T-helper 22 cell (primary cell): ENCODE data around the gene SPATA33.
"Not testable (repeated sequence)": the region's sequence is repeated elsewhere in the genome, so short reads cannot be mapped to it uniquely, and the experiment has no call there.

ENCODE experiments used
- DNase-seq: peaks from one replicate; pipeline ENCODE4 v3.0.0-alpha.2; 2020; ENCODE audit warnings: low read depth

SPATA33 gene

GRCh38 chr16:89664238-89664637 is 6.6 kb downstream of the SPATA33 start:
- DNase-seq, result not testable (repeated sequence)

- not testable (repeated sequence) for DNase-seq
Measured at GRCh38 chr16:89667000-89667399, 9.4 kb downstream of the SPATA33 start.

DNA sequence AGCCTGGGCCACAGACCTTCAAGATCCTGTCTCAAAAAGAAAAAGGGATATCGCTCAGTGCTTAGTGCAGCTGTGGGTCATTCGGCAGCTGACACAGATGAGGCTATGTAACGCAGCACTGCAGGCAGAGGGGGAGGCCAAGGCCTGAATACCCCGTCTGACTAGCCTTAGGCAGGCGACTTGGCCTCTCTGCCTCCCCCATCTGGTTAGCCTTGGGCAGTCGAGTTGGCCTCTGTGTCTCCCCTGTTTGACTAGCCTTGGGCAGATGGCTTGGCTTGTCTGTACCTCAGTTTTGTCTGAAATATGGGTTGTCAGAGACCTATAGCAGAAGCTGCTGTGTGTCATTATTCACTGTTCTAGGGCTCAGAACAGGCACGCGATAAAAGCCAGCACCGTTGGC is 10.0 kb downstream of the SPATA33 start:
- no peak for DNase-seq

- DNase-seq, result no peak
Measured at GRCh38 chr16:89668790-89669158, 11.1 kb downstream of the SPATA33 start.

DNA sequence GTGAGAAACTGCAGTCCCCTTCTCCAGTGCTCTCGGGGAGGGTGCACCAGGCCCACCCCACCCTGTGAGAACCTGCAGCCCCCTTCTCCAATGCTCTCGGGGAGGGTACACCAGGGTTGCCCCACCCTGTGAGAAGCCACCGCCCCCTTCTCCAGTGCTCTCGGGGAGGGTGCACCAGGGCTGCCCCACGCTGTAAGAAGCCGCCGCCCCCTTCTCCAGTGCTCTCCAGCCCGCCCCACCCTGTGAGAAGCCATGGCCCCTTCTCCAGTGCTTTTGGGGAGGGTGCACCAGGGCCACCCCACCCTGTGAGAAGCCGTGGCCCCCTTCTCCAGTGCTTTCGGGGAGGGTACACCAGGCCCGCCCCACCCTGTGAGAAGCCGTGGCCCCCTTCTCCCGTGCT is 12.1 kb downstream of the SPATA33 start:
- no peak for DNase-seq

DNA sequence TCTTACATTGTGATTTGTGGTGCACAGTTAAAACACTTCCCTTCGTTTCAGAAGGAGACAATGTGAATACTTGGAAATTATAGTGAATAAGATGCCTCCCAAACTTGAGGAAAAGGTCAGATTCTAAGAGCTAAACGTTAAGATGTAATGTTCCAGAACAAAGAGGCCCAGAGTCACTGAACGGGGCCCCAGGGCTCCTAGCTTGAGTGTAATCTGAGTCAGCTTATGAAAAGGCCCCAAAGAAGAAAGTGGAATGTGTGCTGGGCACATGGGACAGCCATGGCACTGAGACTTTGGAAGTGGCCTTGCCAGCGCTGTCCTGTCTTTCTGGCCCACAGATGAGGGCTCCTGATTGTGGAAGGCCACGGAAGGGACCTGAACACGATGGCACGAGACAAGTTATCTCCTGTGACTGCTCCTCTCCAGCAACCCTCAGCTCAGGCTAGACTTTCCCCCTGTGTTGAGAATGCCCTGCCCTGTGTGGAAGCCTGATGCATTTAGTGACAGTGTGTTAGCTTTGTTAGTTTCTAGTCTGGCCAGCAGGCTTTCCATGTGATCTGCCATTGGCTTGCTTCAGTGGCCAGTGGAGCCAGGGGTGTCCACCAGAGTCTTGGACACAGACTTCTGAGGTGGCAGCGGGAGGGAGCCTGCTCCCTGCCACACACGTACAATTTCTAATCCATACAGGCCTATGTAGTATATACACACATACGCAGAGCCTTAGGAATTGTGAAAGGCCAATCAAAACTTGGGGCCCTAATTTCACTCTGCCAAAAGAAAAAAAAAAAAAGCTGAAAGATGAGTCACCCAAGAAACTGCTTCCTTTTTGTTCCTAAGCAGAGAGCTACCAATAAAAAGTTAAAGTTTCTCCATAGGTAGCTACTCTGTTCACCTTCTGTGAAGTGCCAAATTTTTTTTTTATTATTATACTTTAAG is 13.1 kb downstream of the SPATA33 start:
- DNase-seq, result no peak

- DNase-seq, result not testable (repeated sequence)
Measured at GRCh38 chr16:89671565-89671964, 13.9 kb downstream of the SPATA33 start.

DNA sequence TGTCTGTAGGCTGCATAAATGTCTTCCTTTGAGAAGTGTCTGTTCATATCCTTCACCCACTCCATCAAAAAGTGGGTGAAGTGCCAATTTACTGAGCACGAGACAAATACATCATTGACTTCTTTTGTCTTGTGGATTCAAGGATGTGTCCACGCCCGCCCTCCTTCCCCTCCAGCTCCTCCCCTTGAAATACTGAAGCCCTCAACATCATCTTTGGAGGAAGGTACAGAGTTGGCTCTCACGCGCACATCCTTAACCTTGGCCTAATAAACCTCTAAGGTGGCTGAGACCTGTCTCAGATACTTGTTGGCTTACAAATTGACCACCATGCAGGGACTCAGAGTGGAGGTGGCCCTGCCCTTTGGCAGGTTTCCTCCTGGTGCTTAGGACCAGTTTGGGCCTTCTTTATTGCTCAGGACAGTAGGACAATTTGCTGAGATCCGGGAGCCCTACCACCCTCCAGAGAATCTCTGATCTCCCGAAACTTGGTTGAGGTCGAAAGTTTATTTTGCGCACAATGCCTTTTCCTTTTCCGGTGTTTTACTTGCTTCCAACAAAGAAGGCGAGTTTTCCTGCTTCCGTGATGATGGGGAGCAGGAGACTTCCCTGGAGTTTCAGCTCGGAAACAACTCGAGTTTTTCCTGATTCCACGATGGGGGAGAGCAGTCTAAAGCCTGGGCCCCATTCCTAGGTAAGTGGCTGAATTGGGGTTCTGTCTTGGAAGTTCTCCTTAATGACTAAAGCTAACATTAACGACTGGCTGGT is 14.7 kb downstream of the SPATA33 start:
- no peak for DNase-seq

- no peak for DNase-seq
Measured at GRCh38 chr16:89678258-89678657, 20.6 kb downstream of the SPATA33 start.

DNA sequence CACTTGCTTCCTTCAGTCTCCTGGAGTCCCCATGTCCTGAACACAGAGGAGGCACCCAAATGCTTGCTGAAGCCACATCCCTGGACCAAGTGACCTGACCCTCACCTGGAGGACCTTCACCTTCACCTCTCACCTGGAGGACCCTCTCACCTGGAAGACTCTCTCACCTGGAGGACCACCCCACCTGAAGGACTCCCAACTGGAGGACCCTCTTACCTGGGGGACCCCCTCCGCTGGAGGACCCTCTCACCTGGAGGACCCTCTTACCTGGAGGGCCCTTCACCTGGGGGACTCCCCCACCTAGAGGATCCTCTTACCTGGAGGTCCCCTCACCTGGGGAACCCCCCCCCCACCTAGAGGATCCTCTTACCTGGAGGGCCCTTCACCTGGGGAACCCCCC is 28.3 kb downstream of the SPATA33 start:
- DNase-seq, result no peak

DNA sequence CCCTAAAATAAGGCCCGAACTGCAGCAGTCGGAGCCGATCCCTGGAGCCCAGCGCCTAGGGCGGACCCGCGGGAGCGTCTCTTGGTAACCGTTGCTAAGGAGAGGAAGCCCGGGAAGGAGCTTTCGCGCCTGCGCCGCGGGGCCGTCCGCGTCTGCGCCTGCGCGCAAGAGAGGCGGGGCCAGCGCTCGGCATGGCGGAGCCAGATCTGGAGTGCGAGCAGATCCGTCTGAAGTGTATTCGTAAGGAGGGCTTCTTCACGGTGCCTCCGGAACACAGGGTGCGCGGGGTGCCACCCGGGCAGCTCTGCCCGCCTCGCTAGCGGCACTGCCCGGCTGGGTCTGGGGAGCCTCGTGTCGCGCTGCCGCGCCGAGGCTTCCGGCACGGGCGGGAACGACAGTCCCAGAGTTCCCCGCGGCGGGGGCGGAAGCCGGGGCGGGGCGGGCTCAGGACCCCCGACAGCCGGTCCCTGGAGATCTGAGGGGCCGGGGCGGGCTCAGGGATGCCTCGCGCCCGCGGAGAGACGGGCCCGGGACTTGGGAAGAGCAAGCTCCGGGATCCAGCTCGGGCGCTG is 29.0 kb downstream of the SPATA33 start, which contains the start of gene CDK10:
Gene CDK10, plus strand, starts transcription at position 170 of the 572 bp plus-strand sequence. Its CDS starts 22 bp downstream, at position 192.
- DNase-seq, result peak; percentile 74

DNA sequence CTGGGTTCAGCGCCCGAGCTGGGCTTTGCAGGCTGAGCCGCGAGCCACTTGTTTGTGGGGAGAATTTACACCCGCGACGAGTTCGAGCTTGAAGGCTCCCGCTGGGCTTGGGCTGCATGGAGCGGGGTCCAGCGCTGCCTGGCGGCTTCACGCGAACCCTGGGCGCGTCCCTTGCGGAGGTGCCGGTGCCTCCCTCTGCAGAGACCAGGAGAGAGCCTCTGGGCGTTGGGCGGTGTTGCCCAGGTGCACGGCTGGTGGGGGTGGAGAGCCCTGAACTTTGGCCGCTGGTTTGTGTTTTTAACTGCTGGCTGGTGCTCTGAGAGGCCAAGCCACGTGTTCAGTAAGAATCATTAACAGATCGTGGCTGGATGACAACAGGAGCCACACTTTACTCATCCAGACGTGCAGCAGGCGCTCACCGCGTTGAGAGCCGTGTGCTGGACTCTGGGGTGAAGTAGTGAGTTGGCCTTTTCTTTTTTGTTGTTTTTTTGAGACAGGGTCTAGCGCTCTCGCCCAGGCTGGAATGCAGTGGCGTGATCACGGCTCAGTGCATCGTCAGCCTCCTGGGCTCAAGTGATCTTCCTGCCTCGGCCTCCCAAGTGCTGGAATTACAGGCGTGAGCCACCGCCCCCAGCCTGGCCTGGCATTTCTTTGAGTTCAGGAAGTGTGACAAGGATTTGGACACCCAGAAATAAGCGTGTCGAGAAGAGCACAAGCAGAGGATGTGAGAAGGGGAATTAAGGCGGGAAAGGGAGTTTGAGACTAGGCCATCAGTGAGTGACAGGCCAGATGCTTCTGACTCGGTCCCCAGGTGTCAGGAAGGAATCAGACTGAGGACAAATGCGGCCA is 29.7 kb downstream of the SPATA33 start:
- DNase-seq, result no peak

GRCh38 chr16:89688395-89688794 is 30.8 kb downstream of the SPATA33 start:
- no peak for DNase-seq

GRCh38 chr16:89689142-89689541 is 31.5 kb downstream of the SPATA33 start:
- no peak for DNase-seq

GRCh38 chr16:89689621-89690020 is 32.0 kb downstream of the SPATA33 start:
- not testable (repeated sequence) for DNase-seq

DNA sequence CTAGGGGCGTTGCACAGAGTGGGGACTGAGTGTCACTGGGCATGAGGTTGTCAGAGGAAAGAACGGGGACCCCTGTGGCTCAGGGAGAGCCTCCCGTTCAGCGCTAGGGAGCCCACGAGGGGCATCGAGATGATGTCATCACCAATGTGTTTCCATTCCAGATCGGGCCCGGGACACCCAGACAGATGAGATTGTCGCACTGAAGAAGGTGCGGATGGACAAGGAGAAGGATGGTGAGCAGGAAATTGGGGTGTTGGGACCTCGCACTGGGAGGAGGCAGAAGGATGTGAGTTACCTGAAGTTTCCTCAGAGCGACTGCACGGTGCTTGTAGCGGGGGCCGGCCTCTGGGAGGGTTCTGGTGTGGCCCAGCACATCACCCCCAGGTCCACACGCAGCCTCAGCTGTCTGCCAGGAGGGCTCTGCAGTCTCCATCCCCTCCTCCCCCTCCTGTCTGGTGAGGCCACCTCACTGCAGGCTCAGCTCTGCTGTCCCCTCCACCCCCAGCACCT is 32.8 kb downstream of the SPATA33 start:
- no peak for DNase-seq

DNA sequence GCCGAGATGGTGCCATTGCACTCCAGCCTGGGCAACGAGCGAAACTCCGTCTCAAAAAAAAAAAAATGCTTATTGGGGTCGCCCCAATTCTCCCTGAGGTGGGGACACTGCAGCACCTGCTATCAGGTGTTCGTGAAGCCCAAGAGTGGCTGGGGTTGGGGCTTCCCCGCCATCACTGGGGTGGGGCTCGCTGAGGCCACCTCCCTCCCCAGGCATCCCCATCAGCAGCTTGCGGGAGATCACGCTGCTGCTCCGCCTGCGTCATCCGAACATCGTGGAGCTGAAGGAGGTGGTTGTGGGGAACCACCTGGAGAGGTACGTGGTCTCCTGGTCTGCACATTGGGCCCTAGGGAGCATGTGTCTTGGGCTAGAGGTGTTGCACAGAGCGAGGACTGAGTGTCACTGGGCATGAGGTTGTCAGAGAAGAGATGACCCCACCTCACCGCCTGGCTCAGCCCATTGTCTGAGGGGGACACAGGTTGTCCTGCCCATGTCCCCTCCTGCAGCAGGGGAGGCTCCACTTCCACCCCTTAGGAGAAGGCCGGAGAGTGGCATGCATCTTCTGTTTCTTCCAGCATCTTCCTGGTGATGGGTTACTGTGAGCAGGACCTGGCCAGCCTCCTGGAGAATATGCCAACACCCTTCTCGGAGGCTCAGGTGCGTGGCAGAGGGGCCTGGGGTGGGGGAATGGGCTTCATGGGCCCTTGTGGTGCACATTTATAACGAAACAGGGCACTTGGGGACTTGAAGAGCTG is 33.8 kb downstream of the SPATA33 start:
- DNase-seq, result no peak

DNA sequence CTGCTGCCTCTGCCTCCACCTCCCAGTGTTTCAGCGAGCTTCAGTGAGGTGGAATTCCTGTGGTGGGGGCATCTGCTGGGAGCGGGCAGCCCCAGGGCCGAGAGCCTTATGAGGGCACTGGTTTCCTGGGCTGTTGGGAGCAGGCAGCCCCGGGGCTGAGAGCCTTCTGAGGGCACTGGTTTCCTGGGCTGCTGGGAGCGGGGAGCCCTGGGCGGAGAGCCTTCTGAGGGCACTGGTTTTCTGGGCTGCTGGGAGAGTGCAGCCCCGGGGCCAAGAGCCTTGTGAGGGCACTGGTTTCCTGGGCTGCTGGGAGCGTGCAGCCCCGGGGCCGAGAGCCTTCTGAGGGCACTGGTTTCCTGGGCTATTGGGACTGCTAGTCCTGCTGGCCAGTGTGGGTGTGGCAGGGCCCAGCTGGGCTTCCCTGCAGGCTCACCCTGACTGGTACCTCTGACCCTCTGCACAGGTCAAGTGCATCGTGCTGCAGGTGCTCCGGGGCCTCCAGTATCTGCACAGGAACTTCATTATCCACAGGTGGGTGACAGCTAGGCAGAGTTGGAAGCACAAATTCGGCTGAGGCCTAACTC is 34.4 kb downstream of the SPATA33 start:
- DNase-seq, result no peak

DNA sequence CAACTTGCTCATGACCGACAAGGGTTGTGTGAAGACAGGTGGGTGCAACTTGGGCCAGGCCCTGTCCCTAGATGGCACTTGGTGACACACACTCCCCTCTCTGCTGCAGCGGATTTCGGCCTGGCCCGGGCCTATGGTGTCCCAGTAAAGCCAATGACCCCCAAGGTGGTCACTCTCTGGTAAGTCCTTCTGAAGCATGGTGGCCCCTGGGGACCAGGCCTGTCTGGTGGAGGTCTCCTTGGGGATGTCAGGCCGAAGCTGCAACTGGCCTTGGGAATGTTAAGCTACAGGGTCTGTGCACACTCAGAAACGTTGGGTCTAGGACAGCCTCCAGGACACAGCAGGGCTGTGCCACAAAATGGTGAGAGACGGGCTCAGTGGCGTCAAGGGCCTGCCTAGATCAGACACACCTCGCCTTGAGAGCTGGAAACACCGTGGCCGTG is 35.7 kb downstream of the SPATA33 start:
- no peak for DNase-seq
